BLaER1 treated with 17β-estradiol and CSF1 and Interleukin-3, amounts not matched to agents 10 nM and 100 nM (cell line): ENCODE results near the gene PPARG.

Experiments
- H3K27ac ChIP-seq, 11 experiments: shearing (Covaris generic); formaldehyde crosslinking; 2 replicates each; pipeline ENCODE4 v1.8.1; 2022
- H3K27me3 ChIP-seq, 11 experiments: shearing (Covaris generic); formaldehyde crosslinking; 2 replicates each; pipeline ENCODE4 v1.8.1; 2022
- H3K36me3 ChIP-seq, 11 experiments: shearing (Covaris generic); formaldehyde crosslinking; 2 replicates each; pipeline ENCODE4 v1.8.1; 2022
- H3K4me1 ChIP-seq, 10 experiments: shearing (Covaris generic); formaldehyde crosslinking; 2 replicates each; pipeline ENCODE4 v1.8.1; 2022
- H3K4me2 ChIP-seq, 11 experiments: shearing (Covaris generic); formaldehyde crosslinking; 2 replicates each; pipeline ENCODE4 v1.8.1; 2022
- H3K4me3 ChIP-seq, 10 experiments: shearing (Covaris generic); formaldehyde crosslinking; 2 replicates each; pipeline ENCODE4 v1.8.1; 2022
- H3K9ac ChIP-seq, 11 experiments: shearing (Covaris generic); formaldehyde crosslinking; 2 replicates each; pipeline ENCODE4 v1.8.1; 2022
- H3K9me3 ChIP-seq, 11 experiments: shearing (Covaris generic); formaldehyde crosslinking; replicated peaks in 1 of 11; 2 replicates each; pipeline ENCODE4 v1.8.1; 2022
- H4K20me1 ChIP-seq, 11 experiments: shearing (Covaris generic); formaldehyde crosslinking; 2 replicates each; pipeline ENCODE4 v1.8.1; 2022
- Cebpa-rat ChIP-seq, 11 experiments: shearing (Covaris generic); IDR thresholded peaks; 2 replicates each; pipeline ENCODE4 v1.8.1; 2022

The PPARG gene

GRCh38 chr3:12436514-12437220 lies 147.8 kb downstream of the PPARG start:
- Histone ChIP-seq H3K9me3 (no peaks in the 10 kb centered on the region), H4K20me1 (no peaks in the 10 kb centered on the region), H3K27ac (no peak overlapping the region), H3K36me3 (no peaks in the 10 kb centered on the region), H3K4me1 (no peaks in the 10 kb centered on the region), H3K4me2 (no peak overlapping the region), H3K9ac (no peak overlapping the region), H3K4me3 (no peak overlapping the region), H3K27me3 (no peaks in the 10 kb centered on the region)
- TF ChIP-seq Cebpa-rat (IDR thresholded peaks at IDR 0.05): no peak

DNA sequence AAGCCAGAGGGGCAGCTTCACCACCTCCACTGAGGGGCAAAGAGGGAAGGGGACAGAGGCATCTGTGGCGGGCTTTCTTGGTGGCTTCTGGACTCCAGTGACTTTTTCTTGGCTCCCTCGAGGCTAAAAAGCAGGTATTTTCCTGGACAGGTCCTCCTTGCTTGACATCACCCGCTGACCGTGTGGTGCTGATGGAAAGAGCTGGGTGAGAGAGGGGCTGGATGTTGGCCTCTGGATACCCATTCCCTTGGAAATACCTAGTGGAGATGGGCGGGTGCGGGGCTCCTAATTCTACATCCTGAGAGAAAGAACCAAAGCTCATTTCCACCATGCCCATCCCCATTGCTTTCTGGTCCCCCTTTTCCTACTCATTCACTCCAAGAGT lies 148.3 kb downstream of the PPARG start:
- H3K36me3 ChIP-seq: no peaks in the 10 kb centered on the region
- no peaks in the 10 kb centered on the region for H4K20me1 ChIP-seq
- H3K27me3 ChIP-seq: no peaks in the 10 kb centered on the region
- H3K4me1 ChIP-seq: no peaks in the 10 kb centered on the region
- H3K4me2 ChIP-seq: no peak overlapping the region
- H3K4me3 ChIP-seq: no peak overlapping the region
- no peaks in the 10 kb centered on the region for H3K9me3 ChIP-seq
- no peak overlapping the region for H3K27ac ChIP-seq
- TF ChIP-seq Cebpa-rat (IDR thresholded peaks at IDR 0.05): no peak
- H3K9ac ChIP-seq: no peak overlapping the region

DNA sequence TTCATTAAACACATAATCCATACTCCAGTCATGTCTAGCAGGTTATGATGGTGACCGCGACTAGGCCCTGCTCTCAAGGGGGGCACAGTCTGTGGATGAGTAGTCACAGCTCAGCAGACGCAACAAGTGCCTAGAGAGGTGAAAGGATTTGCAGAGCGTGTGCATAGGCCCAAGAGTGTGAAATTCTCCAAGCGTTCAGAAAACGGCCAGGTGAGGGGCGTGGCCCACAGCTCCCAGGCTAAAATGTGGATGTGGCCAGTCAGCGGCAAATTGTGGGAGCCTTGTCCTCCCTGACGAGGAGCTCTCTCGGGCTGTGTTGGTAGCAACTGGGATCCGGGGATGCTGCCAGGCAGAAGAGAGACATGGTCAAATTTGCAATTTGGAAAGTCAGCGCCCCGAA lies 149.0 kb downstream of the PPARG start:
- no peak overlapping the region for H3K4me2 ChIP-seq
- H3K4me1 ChIP-seq: no peaks in the 10 kb centered on the region
- no peaks in the 10 kb centered on the region for H3K9me3 ChIP-seq
- no peak for TF ChIP-seq Cebpa-rat (IDR thresholded peaks at IDR 0.05)
- H3K36me3 ChIP-seq: no peaks in the 10 kb centered on the region
- H3K4me3 ChIP-seq: no peak overlapping the region
- H3K27ac ChIP-seq: no peak overlapping the region
- no peak overlapping the region for H3K9ac ChIP-seq
- no peaks in the 10 kb centered on the region for H3K27me3 ChIP-seq
- no peaks in the 10 kb centered on the region for H4K20me1 ChIP-seq

- TF ChIP-seq Cebpa-rat (IDR thresholded peaks at IDR 0.05): no peak
- H3K9ac ChIP-seq: no peak overlapping the region
- H3K27me3 ChIP-seq: no peaks in the 10 kb centered on the region
- no peak overlapping the region for H3K27ac ChIP-seq
- H3K36me3 ChIP-seq: no peaks in the 10 kb centered on the region
- no peak overlapping the region for H3K4me3 ChIP-seq
- no peaks in the 10 kb centered on the region for H3K4me1 ChIP-seq
- no peak overlapping the region for H3K4me2 ChIP-seq
- no peaks in the 10 kb centered on the region for H4K20me1 ChIP-seq
- no peaks in the 10 kb centered on the region for H3K9me3 ChIP-seq
Measured at GRCh38 chr3:12438318-12438717, 149.4 kb downstream of the PPARG start.

- Histone ChIP-seq H3K4me2 (no peak overlapping the region), H3K27ac (no peak overlapping the region)
- TF ChIP-seq Cebpa-rat (IDR thresholded peaks at IDR 0.05): no peak
Measured at GRCh38 chr3:12439161-12439940, 150.5 kb downstream of the PPARG start.

GRCh38 chr3:12440927-12441714 lies 152.3 kb downstream of the PPARG start:
- Histone ChIP-seq H3K27ac (no peak overlapping the region), H3K36me3 (no peaks in the 10 kb centered on the region), H3K27me3 (no peaks in the 10 kb centered on the region), H3K9me3 (no peaks in the 10 kb centered on the region), H3K4me2 (no peak overlapping the region), H3K9ac (no peak overlapping the region), H3K4me1 (no peaks in the 10 kb centered on the region), H3K4me3 (no peak overlapping the region), H4K20me1 (no peaks in the 10 kb centered on the region)
- no peak for TF ChIP-seq Cebpa-rat (IDR thresholded peaks at IDR 0.05)

More at GRCh38 chr3:12439161-12439940, 150.5 kb downstream of the PPARG start:
- H3K9me3 ChIP-seq: no peaks in the 10 kb centered on the region
- no peaks in the 10 kb centered on the region for H3K36me3 ChIP-seq
- H3K27me3 ChIP-seq: no peaks in the 10 kb centered on the region
- no peak overlapping the region for H3K9ac ChIP-seq
- no peak overlapping the region for H3K4me3 ChIP-seq
- no peaks in the 10 kb centered on the region for H3K4me1 ChIP-seq
- no peaks in the 10 kb centered on the region for H4K20me1 ChIP-seq

DNA sequence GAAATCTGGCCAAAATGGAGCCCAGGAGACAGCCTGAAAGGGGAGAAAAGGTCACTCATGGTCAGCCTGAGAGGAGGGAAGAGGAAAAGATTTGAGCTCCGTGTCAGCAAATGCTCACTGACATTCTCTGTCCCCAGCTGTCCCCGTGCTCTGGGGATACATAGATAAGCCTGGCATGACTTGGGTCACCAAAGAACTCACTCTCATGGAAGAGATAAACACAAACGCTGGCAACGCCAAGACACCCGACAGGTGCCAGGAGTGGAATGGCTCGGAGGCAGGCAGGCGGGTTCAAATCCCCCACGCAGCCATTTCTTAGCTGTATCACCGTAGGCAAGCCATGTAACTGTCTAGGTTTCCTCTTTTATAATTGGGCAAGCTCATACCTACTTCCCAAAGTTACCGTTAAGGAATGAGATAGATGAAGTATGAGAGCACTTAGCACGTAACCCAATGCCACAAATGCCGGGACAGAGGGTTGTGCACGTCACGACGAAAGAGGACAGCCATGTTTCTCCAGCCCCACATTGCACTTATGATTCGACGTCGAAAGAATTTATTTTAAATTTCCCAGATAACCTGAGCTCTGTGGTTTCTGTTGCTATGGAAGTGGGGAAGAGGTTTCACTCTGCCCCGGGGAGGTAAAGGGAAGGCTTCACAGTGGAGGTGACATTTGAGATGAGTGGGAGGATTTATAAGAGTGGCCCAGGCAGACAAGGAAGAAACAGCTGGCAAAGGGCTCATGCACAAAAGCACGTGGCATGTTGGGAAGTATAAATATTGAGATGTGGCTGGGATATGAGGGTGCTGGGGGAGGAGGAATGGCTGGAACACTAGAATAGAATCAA lies 154.0 kb downstream of the PPARG start:
- Histone ChIP-seq H3K4me3 (no peak overlapping the region), H3K4me1 (no peaks in the 10 kb centered on the region), H3K4me2 (no peak overlapping the region), H4K20me1 (no peaks in the 10 kb centered on the region), H3K27ac (no peak overlapping the region), H3K27me3 (no peaks in the 10 kb centered on the region), H3K36me3 (no peaks in the 10 kb centered on the region), H3K9me3 (0 out of 22 replicates have a peak, but pooled peaks cover 0 to 1% (median 0%) of the 10 kb centered on the region in 11 experiments), H3K9ac (no peak overlapping the region)
- no peak for TF ChIP-seq Cebpa-rat (IDR thresholded peaks at IDR 0.05)

DNA sequence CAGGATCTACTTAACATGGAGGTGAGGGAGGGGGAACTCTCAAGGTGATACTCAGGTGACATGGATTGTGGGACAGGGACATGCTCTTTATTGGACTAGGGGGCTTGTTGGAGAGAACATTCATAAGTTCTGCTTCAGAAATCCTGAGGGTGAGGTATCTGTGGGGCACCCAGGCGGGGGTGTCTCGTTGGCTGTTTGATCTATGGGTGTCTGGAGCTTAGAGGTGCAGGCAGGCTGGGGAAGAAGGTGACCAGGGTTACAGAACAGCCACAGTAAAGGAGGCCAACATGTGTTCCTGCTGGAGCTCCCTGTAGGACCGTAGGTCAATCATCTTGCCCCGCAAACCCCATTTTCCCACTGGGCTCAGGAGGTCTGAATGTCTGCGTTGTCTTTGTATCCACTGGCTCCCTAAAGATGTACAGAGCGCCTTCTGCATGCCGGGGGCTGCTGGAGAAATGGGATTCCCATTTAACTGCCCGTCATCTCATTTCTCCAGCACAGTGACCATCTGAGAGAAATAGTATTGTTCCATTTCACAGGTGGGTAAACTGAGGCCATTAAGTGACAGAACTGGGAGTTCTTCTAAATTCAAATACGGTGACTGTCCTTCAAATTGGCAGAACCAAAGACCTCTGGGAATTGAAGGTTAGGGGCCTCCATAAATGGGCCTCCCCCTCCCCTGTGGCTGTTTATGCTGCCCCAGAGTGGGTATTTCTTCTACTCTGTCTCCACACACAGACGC lies 155.1 kb downstream of the PPARG start:
- peaks cover 0 to 7% (median 0%) of the 10 kb centered on the region in 11 experiments; a peak in 4 of 22 replicates for H3K9me3 ChIP-seq
- H3K9ac ChIP-seq: no peak overlapping the region
- H3K27ac ChIP-seq: no peak overlapping the region
- no peak overlapping the region for H3K4me2 ChIP-seq
- no peaks in the 10 kb centered on the region for H3K36me3 ChIP-seq
- no peaks in the 10 kb centered on the region for H3K4me1 ChIP-seq
- no peak for TF ChIP-seq Cebpa-rat (IDR thresholded peaks at IDR 0.05)
- H4K20me1 ChIP-seq: no peaks in the 10 kb centered on the region
- H3K4me3 ChIP-seq: no peak overlapping the region
- no peaks in the 10 kb centered on the region for H3K27me3 ChIP-seq
